Neural cell (in vitro differentiated cells): ENCODE data around the gene GET4. TPM values are rescaled to one million over a fixed set of nuclear protein-coding genes. Genes with fewer than 3 reads are reported as not detected.

Experiments used
- H2AFZ ChIP-seq: fragments of 200-600, 300-800 bp; sonication (generic), shearing (Covaris generic); 2 replicates; pipeline ENCODE4 v1.6.0; 2014; ENCODE audit warnings: low read depth, mild to moderate bottlenecking, antibody characterized with exemption, low read length, moderate library complexity
- H3F3A ChIP-seq: fragments of 200-600 bp; shearing (Covaris generic); 2 replicates; pipeline ENCODE4 v1.6.1; 2016; ENCODE audit warnings: mild to moderate bottlenecking, moderate library complexity, mixed read lengths, antibody characterized with exemption, low read length; ENCODE audit not compliant: insufficient read depth, poor library complexity, severe bottlenecking
- H3K27ac ChIP-seq: fragments of 200-600, 300-800 bp; sonication (generic), shearing (Covaris generic); 2 replicates; pipeline ENCODE4 v1.5.1; 2014; ENCODE audit warnings: mild to moderate bottlenecking, low read length, moderate library complexity
- H3K27me3 ChIP-seq: fragments of 300-800, 200-600 bp; sonication (generic), shearing (Covaris generic); 2 replicates; pipeline ENCODE4 v1.6.0; 2014; ENCODE audit warnings: mild to moderate bottlenecking, low read depth, low read length, moderate library complexity; ENCODE audit not compliant: insufficient read depth
- H3K36me3 ChIP-seq: fragments of 300-800, 200-600 bp; sonication (generic), shearing (Covaris generic); 2 replicates; pipeline ENCODE4 v1.5.1; 2014; ENCODE audit warnings: mild to moderate bottlenecking, antibody characterized with exemption, low read length, moderate library complexity; ENCODE audit not compliant: insufficient read depth
- H3K4me2 ChIP-seq: fragments of 300-800, 200-600 bp; sonication (generic), shearing (Covaris generic); 2 replicates; pipeline ENCODE4 v1.6.0; 2014; ENCODE audit warnings: mild to moderate bottlenecking, low read length
- H3K4me3 ChIP-seq: fragments of 300-800, 200-600 bp; sonication (generic), shearing (Covaris generic); 2 replicates; pipeline ENCODE4 v1.5.1; 2014; ENCODE audit warnings: mild to moderate bottlenecking, low read length, moderate library complexity
- H3K79me2 ChIP-seq: fragments of 200-600 bp; shearing (Covaris generic); replicated peaks from 2 replicates; pipeline ENCODE4 v1.6.0; 2014; ENCODE audit warnings: mild to moderate bottlenecking, low read length, moderate library complexity; ENCODE audit not compliant: insufficient read depth
- H3K9ac ChIP-seq: fragments of 300-800, 200-600 bp; sonication (generic), shearing (Covaris generic); 2 replicates; pipeline ENCODE4 v1.6.1; 2016; ENCODE audit warnings: mild to moderate bottlenecking, low read length, mixed read lengths
- H3K9me2 ChIP-seq: fragments of 200-600 bp; shearing (Covaris generic); 2 replicates; pipeline ENCODE4 v1.6.1; 2016; ENCODE audit warnings: mild to moderate bottlenecking, low read length, mixed read lengths; ENCODE audit not compliant: insufficient read depth
- H3K9me3 ChIP-seq: fragments of 200-600, 300-800 bp; sonication (generic), shearing (Covaris generic); 2 replicates; pipeline ENCODE4 v1.6.1; 2016; ENCODE audit warnings: mild to moderate bottlenecking, mixed run types, low read length, moderate library complexity, mixed read lengths
- H4K20me1 ChIP-seq: fragments of 200-600 bp; shearing (Covaris generic); 2 replicates; pipeline ENCODE4 v1.6.1; 2016; ENCODE audit warnings: mild to moderate bottlenecking, mixed run types; ENCODE audit not compliant: insufficient read depth
- MXI1 ChIP-seq: fragments of 450-650 bp; conservative IDR thresholded peaks from 2 replicates; pipeline ENCODE4 v1.6.1; 2014; ENCODE audit warnings: antibody characterized with exemption, mild to moderate bottlenecking; ENCODE audit not compliant: poor library complexity, severe bottlenecking
- POLR2AphosphoS5 ChIP-seq: IDR thresholded peaks from 2 replicates; pipeline ENCODE4 v1.6.1; 2012
- RAD21 ChIP-seq: fragments of 450-650 bp; conservative IDR thresholded peaks from 2 replicates; pipeline ENCODE4 v1.6.1; 2014; ENCODE audit warnings: antibody characterized with exemption, mild to moderate bottlenecking, moderate library complexity
- SMC3 ChIP-seq: fragments of 450-650 bp; conservative IDR thresholded peaks from 2 replicates; pipeline ENCODE4 v1.6.1; 2014; ENCODE audit warnings: antibody characterized with exemption, mild to moderate bottlenecking, moderate library complexity; ENCODE audit not compliant: poor library complexity
- polyA plus RNA-seq: library from polyadenylated mRNA; depleted of rRNA; stranded (reverse); fragments of >200 nt; gene quantifications from 2 replicates; pipeline ENCODE4 v1.2.3, GENCODE V29; 2014
- TF ChIP-seq, protein P1 (sequence below): IDR thresholded peaks from 2 replicates; pipeline ENCODE4 v1.6.1; 2012; ENCODE audit warnings: borderline replicate concordance

The GET4 gene
- polyA plus RNA-seq, 1 donor from 2014 or later: 63.8 TPM

- Histone ChIP-seq H3K4me2 (no peak overlapping the region), H3K9me2 (no peaks in the 10 kb centered on the region), H3K27me3 (no peaks in the 10 kb centered on the region), H2AFZ (no peak overlapping the region), H3K4me3 (no peak overlapping the region), H3K9me3 (no peaks in the 10 kb centered on the region), H4K20me1 (no peaks in the 10 kb centered on the region), H3K36me3 (no peaks in the 10 kb centered on the region), H3K9ac (no peak overlapping the region), H3K27ac (no peak overlapping the region), H3K79me2 (no peaks in the 10 kb centered on the region), H3F3A (no peaks in the 10 kb centered on the region)
- no peak for TF ChIP-seq SMC3
- TF ChIP-seq POLR2AphosphoS5: no peak
- TF ChIP-seq, protein P1, sequence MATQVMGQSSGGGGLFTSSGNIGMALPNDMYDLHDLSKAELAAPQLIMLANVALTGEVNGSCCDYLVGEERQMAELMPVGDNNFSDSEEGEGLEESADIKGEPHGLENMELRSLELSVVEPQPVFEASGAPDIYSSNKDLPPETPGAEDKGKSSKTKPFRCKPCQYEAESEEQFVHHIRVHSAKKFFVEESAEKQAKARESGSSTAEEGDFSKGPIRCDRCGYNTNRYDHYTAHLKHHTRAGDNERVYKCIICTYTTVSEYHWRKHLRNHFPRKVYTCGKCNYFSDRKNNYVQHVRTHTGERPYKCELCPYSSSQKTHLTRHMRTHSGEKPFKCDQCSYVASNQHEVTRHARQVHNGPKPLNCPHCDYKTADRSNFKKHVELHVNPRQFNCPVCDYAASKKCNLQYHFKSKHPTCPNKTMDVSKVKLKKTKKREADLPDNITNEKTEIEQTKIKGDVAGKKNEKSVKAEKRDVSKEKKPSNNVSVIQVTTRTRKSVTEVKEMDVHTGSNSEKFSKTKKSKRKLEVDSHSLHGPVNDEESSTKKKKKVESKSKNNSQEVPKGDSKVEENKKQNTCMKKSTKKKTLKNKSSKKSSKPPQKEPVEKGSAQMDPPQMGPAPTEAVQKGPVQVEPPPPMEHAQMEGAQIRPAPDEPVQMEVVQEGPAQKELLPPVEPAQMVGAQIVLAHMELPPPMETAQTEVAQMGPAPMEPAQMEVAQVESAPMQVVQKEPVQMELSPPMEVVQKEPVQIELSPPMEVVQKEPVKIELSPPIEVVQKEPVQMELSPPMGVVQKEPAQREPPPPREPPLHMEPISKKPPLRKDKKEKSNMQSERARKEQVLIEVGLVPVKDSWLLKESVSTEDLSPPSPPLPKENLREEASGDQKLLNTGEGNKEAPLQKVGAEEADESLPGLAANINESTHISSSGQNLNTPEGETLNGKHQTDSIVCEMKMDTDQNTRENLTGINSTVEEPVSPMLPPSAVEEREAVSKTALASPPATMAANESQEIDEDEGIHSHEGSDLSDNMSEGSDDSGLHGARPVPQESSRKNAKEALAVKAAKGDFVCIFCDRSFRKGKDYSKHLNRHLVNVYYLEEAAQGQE: no peak
- TF ChIP-seq RAD21: no peak
- no peak for TF ChIP-seq MXI1
These were observed 45.4 kb downstream of the GET4 start for GRCh38 chr7:921581-922333.

GRCh38 chr7:922334-923107 lies 46.2 kb downstream of the GET4 start:
- Histone ChIP-seq H3K27ac (no peak overlapping the region), H3K36me3 (no peaks in the 10 kb centered on the region), H3K4me3 (no peak overlapping the region), H3K9me2 (no peaks in the 10 kb centered on the region), H3F3A (no peaks in the 10 kb centered on the region), H3K9me3 (no peaks in the 10 kb centered on the region), H3K27me3 (no peaks in the 10 kb centered on the region), H3K9ac (no peak overlapping the region), H3K4me2 (no peak overlapping the region), H4K20me1 (no peaks in the 10 kb centered on the region), H2AFZ (no peak overlapping the region), H3K79me2 (no peaks in the 10 kb centered on the region)
- TF ChIP-seq POLR2AphosphoS5: no peak
- TF ChIP-seq, protein P1: no peak
- TF ChIP-seq SMC3: no peak
